SK-N-MC (cell line): ENCODE results near the gene TMEM167B.

Experiments
- EZH2 ChIP-seq: fragments of 200-600 bp; sonication (generic); IDR thresholded peaks from one replicate; pipeline ENCODE4 v1.6.1; 2017; ENCODE audit warnings: antibody characterized with exemption
- FOXP2 ChIP-seq: optimal IDR thresholded peaks from 2 replicates; pipeline ENCODE3; 2011; ENCODE audit warnings: mild to moderate bottlenecking, moderate library complexity; ENCODE audit not compliant: insufficient read depth; ENCODE audit errors: extremely low read length, control extremely low read depth
- POLR2AphosphoS5 ChIP-seq: IDR thresholded peaks from 2 replicates; pipeline ENCODE4 v1.6.1; 2012; ENCODE audit warnings: mild to moderate bottlenecking, low read depth, low read length, borderline replicate concordance

DNA sequence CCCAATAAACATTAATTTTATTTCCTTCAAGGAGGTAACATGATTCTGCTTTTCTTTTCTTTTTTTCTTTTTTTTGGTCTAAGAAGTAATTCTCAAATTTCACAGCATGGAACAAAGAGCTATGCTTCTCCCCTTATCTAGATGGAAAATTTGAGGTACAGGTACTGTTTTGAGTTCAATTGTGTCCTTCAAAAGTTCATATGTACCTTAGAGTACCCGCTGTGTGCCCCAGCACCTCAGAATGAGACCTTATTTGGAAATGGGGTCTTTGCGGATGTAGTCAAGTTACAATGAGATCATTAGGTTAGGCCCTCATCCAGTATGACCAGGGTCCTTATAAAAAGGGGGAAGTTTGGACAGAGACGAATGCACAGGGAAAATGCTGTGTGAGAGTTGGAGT is 45.4 kb downstream of the TMEM167B start:
- TF ChIP-seq FOXP2 = no peak
- TF ChIP-seq POLR2AphosphoS5 = no peak
- no peak for TF ChIP-seq EZH2
